ENCODE data around the gene SERPINB1.

The SERPINB1 gene

DNA sequence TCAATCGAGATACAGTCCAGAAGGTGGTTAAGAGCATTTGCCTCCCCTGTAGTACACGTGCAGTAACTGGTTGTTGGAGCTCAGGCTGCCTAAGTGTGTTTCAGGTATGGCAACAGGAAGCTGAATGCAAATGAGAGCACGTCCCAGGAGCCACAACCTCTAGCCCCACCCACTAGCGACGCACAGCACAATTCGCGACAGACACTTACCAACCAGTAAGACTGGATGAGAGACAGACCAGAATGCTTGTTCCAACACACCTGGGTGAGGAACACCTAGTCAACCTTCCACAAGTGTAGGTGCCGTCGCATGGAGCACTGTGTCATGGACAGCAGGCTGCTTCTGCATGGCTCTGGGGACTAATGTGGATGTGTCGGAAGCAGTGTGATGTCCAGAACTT, 7.2 kb upstream of the SERPINB1 start:
- DNase-seq (ENCODE audit: low read depth): peak; percentile 56

- DNase-seq (ENCODE audit: low read depth): no peak
These were observed 4.2 kb upstream of the SERPINB1 start for GRCh38 chr6:2845880-2846208.

DNA sequence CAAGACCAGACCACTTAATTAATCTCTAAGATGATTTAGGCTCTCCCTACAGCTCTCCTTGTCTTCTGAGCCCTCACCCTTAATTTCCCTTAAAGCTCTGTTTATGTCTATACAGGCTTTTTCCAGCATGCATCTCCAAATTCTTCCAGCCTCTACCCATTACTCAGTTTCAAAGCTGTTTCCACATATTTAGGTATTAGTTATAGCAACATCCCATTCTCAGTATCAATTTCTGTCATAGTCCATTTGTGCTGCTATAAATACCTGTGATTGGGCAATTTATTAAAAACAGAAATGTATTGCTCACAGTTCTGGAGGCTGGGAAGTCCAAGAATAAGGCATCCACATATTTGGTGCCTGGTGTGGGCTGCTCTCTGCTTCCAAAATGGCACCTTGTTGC, 2.3 kb upstream of the SERPINB1 start:
- no peak for DNase-seq (ENCODE audit: low read depth)

- no peak for DNase-seq (ENCODE audit: low read depth)
These were observed 1.6 kb upstream of the SERPINB1 start for GRCh38 chr6:2843138-2843740.

GRCh38 chr6:2842139-2842552, 483 bp upstream of the SERPINB1 start:
- no peak for DNase-seq (ENCODE audit: low read depth)

GRCh38 chr6:2840749-2841061, 958 bp downstream of the SERPINB1 start:
- DNase-seq (ENCODE audit: low read depth): no peak

GRCh38 chr6:2839982-2840748, 1.5 kb downstream of the SERPINB1 start:
- DNase-seq (ENCODE audit: low read depth): no peak

- DNase-seq (ENCODE audit: low read depth): no peak
These were observed 2.3 kb downstream of the SERPINB1 start for GRCh38 chr6:2839195-2839981.

- no peak for DNase-seq (ENCODE audit: low read depth)
These were observed 3.4 kb downstream of the SERPINB1 start for GRCh38 chr6:2838251-2838650.

DNA sequence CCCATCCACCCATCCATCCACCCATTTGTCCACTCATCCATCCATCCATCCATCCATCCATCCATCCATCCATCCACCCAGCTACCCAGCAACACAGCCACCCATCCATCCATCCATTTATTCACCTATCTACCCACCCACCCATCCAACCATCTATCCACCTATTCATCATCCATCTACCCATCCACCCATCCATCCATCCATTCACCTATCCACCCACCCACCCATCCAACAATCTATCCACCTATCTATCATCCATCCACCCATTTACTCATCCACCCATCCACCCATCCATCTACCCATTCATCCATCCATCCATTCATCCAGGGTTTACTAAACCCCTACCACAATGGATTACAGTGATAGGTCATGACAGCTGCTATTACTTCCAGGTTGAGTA, 7.4 kb downstream of the SERPINB1 start:
- DNase-seq (ENCODE audit: low read depth): no peak

DNA sequence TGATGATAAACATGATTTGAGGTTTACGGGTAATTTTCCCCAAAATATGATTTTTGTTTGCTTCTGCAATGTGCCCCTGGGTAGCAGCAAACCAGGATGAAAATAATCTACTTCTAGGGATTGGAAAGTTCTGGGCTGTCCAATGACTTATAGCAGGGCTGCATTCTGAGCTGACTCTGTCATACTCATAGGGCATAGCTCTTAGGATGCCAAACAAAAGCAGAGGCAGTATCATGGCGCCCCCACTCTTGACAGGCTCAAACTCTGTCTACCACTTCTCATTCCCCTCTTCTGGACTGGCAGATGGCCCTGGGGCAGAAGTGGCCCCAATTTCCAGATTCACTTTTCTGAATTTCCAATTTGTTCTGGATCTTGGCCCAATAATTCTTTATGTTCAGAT, 10.3 kb downstream of the SERPINB1 start:
- no peak for DNase-seq (ENCODE audit: low read depth)

- DNase-seq (ENCODE audit: low read depth): no peak
These were observed 11.5 kb downstream of the SERPINB1 start for GRCh38 chr6:2830183-2830582.

DNA sequence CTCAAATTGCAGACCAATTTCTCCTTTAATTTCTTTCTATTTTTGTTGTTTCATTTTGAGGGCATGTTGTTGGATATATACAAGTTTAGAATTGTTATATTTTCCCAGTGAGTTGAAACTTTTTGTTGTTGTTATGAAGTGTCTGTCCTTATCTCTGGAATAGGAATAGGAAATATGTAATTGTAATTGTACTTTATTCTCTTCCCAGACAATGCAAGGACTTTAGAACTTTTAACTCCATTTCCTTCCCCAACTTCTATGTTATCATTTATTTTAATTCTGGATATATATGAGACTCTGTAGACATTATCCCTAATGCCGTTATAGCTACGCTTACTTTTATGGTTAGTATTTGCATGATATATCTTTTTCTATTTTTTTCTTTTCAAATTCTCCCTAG, 12.4 kb downstream of the SERPINB1 start:
- DNase-seq (ENCODE audit: low read depth): no peak

- DNase-seq (ENCODE audit: low read depth): no peak
These were observed 13.0 kb downstream of the SERPINB1 start for GRCh38 chr6:2828629-2829028.

- DNase-seq (ENCODE audit: low read depth): no peak
These were observed 14.5 kb downstream of the SERPINB1 start for GRCh38 chr6:2827142-2827541.

- no peak for DNase-seq (ENCODE audit: low read depth)
These were observed 15.5 kb downstream of the SERPINB1 start for GRCh38 chr6:2826131-2826530.

DNA sequence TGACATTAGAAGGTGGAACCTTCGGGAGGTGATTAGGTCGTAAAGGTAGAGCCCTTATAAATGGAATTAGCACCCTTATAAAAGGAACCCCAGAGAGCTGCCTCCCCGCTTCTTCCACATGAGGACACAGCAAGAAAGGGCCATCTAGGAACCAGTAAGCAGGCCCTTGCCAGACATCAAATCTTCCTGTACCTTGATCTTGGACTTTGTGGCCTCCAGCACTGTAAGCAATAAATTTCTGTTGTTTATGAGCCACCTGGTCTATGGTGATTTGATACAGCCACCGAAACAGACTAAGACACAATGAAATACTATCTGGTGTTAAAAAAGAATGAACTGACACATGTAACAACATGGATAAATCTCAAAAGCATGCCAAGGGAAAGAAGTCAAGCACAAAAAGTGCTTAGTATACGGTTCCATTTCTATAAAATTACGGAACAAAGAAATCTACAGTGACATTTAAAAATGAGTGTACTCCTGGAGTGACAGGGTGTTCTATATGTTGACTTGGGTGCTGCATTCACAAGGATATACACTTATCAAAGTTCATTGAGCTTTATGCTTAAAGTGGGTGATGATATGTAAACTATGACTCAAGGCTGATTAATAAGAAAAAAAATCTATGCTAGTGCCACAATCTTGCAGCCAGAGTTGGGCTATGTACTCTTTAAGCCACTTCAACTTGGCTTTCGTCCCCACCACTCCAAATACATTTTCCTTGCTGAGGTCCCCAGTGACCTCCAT, 18.4 kb downstream of the SERPINB1 start:
- DNase-seq (ENCODE audit: low read depth): no peak

DNA sequence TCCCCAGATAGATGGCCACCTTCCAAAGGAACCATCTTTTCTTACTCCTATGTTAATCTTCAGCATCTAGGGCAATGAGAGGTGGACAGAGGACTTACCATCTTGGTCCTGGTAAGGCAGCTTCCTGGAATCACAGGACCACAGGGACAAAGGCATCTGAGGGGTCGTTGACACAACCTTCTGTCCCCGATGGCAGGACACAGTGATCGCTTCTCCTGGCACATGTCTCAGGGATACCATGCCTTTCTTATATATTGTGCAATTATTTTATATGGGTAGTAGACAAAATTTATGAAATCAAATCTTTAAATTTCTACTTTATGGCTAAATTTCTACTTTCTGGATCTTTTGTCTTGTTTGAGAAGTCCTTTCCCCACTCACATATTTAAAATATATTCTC, 20.1 kb downstream of the SERPINB1 start:
- no peak for DNase-seq (ENCODE audit: low read depth)

GRCh38 chr6:2820415-2820814, 21.2 kb downstream of the SERPINB1 start:
- no peak for DNase-seq (ENCODE audit: low read depth)

DNA sequence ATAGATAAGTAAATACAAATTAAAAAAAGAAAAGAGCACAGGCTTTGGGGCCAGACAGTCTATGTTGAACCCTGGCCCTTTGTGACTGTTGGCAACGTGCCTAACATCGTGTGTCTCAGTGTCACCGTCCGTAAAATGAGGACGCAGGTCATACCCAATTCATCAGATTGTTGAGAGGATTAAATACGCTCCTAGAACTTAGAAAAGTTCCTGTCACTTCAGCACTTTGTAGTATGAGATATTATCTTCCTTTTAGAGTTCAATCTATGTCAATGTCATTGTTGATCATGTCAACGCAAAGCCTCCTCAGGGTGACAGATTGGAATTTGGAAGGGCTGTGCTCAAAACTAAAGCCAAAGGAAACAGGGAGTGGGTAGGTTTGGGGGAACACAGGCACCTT, 21.7 kb downstream of the SERPINB1 start:
- no peak for DNase-seq (ENCODE audit: low read depth)

GRCh38 chr6:2819115-2819514, 22.5 kb downstream of the SERPINB1 start:
- no peak for DNase-seq (ENCODE audit: low read depth)

- DNase-seq (ENCODE audit: low read depth): no peak
These were observed 23.1 kb downstream of the SERPINB1 start for GRCh38 chr6:2818593-2818992.

All from T-helper 22 cell (primary cell).